HCT116 (cell line): ENCODE measurements around the gene CR1L. TPM values are rescaled to one million over a fixed set of nuclear protein-coding genes. Genes with fewer than 3 reads are reported as not detected.
"Not testable (repeated sequence)": the region's sequence is repeated elsewhere in the genome, so short reads cannot be mapped to it uniquely, and the experiment has no call there.

Experiments used
- ATAC-seq: fragments of 200-7000 bp; cut with Tn5 transposase; 2 replicates; pipeline ENCODE4 v1.9.1; 2020; ENCODE audit warnings: mild to moderate bottlenecking, moderate library complexity
- BruUV-seq: library from RNA; stranded (reverse); fragments of 400-500 nt; replicated peaks from 2 replicates; lab custom pipeline; 2021; lab: Mats Ljungman, UMichigan
- CTCF ChIA-PET: fragments of 300-600 bp; sonication (Branson Sonifier 250); formaldehyde crosslinking; loops from one replicate; lab custom pipeline; 2021; ENCODE audit warnings: antibody characterized with exemption; lab: Charles Lee
- POLR2A ChIA-PET: fragments of 300-600, 350-600 bp; sonication (Branson Sonifier 250); formaldehyde crosslinking; loops from one replicate; lab custom pipeline; 2021; ENCODE audit warnings: antibody characterized with exemption; lab: Charles Lee
- RAD21 ChIA-PET, 2 experiments: fragments of 300-600 bp; sonication (Branson Sonifier 250); formaldehyde crosslinking; loops; one replicate each; lab custom pipeline; 2023; ENCODE audit warnings: low total read pairs in 2 of 2; ENCODE audit not compliant: uncharacterized antibody in 2 of 2, unreplicated experiment in 2 of 2, low non-redundant PET in 1 of 2; lab: Charles Lee
- DNase-seq: peaks from one replicate; pipeline ENCODE4 v3.0.0-alpha.2; 2010; ENCODE audit warnings: low read depth, low spot score
- H2AFZ ChIP-seq: fragments of 200-600 bp; shearing (Covaris generic), sonication (generic); 2 replicates; pipeline ENCODE4 v1.6.1; 2017; ENCODE audit warnings: low read depth, mixed run types, mixed read lengths, antibody characterized with exemption, low read length; ENCODE audit not compliant: poor library complexity, severe bottlenecking
- H3K27ac ChIP-seq: 2 replicates; pipeline ENCODE4 v1.5.1; 2012; ENCODE audit warnings: low read depth, low read length
- H3K27me3 ChIP-seq: fragments of 200-600 bp; sonication (generic); 2 replicates; pipeline ENCODE4 v1.6.1; 2016; ENCODE audit warnings: mixed run types, low read length, mixed read lengths; ENCODE audit not compliant: insufficient read depth
- H3K36me3 ChIP-seq, 2 experiments: fragments of 200-500 bp in 1 of 2; fragments of 200-600 bp in 1 of 2; sonication (Bioruptor generic) in 1 of 2; sonication (generic) in 1 of 2; 2 replicates each; pipeline versions ENCODE4 v1.5.1 to v1.6.1; 2014 to 2016; ENCODE audit warnings: low read length in 2 of 2, inconsistent platforms in 1 of 2, mixed read lengths in 1 of 2, mixed run types in 1 of 2; ENCODE audit not compliant: insufficient read depth in 2 of 2, control insufficient read depth in 1 of 2
- H3K4me1 ChIP-seq, 2 experiments: fragments of 200-600 bp in 1 of 2; sonication (generic) in 1 of 2; 2 replicates each; pipeline versions ENCODE4 v1.5.1 to v1.6.1; 2012 to 2017; ENCODE audit warnings: low read length in 2 of 2, inconsistent platforms in 1 of 2, mild to moderate bottlenecking in 1 of 2, mixed read lengths in 1 of 2, mixed run types in 1 of 2, moderate library complexity in 1 of 2; ENCODE audit not compliant: insufficient read depth in 2 of 2, control insufficient read depth in 1 of 2
- H3K4me2 ChIP-seq: fragments of 200-600 bp; sonication (generic); 2 replicates; pipeline ENCODE4 v1.6.1; 2017; ENCODE audit warnings: mixed run types, low read length, mixed read lengths
- H3K4me3 ChIP-seq, 2 experiments: fragments of 200-600 bp in 1 of 2; sonication (generic) in 1 of 2; replicated peaks in 1 of 2; 2 replicates each; pipeline ENCODE4 v1.5.1; 2011 to 2016; ENCODE audit warnings: low read length in 2 of 2, control low read depth in 1 of 2, low read depth in 1 of 2, mild to moderate bottlenecking in 1 of 2, mixed read lengths in 1 of 2, mixed run types in 1 of 2
- H3K79me2 ChIP-seq: fragments of 200-600 bp; sonication (generic); 2 replicates; pipeline ENCODE4 v1.6.1; 2017; ENCODE audit warnings: mild to moderate bottlenecking, mixed run types, low read length, moderate library complexity, mixed read lengths; ENCODE audit not compliant: insufficient read depth
- H3K9ac ChIP-seq: fragments of 200-600 bp; sonication (generic); 2 replicates; pipeline ENCODE4 v1.6.1; 2016; ENCODE audit warnings: low read length, mixed read lengths
- H3K9me2 ChIP-seq: fragments of 200-600 bp; sonication (generic), shearing (Covaris generic); 2 replicates; pipeline ENCODE4 v1.6.1; 2017; ENCODE audit warnings: mixed run types, mild to moderate bottlenecking, moderate library complexity; ENCODE audit not compliant: insufficient read depth
- H3K9me3 ChIP-seq, 2 experiments: fragments of 200-500 bp in 1 of 2; fragments of 200-600 bp in 1 of 2; sonication (Bioruptor generic) in 1 of 2; sonication (generic) in 1 of 2; 2 replicates each; pipeline ENCODE4 v1.6.1; 2014 to 2017; ENCODE audit warnings: low read length in 2 of 2, mixed read lengths in 2 of 2, inconsistent platforms in 1 of 2, low read depth in 1 of 2, mild to moderate bottlenecking in 1 of 2, mixed run types in 1 of 2, moderate library complexity in 1 of 2; ENCODE audit not compliant: control insufficient read depth in 1 of 2, insufficient read depth in 1 of 2
- H4K20me1 ChIP-seq: fragments of 200-600 bp; sonication (generic), shearing (Covaris generic); 2 replicates; pipeline ENCODE4 v1.6.1; 2017; ENCODE audit warnings: mixed run types, mild to moderate bottlenecking, moderate library complexity; ENCODE audit not compliant: insufficient read depth
- EGR1 ChIP-seq: IDR thresholded peaks from 2 replicates; pipeline ENCODE4 v1.6.1; 2012; ENCODE audit warnings: low read depth
- SRF ChIP-seq: IDR thresholded peaks from 2 replicates; pipeline ENCODE4 v1.6.1; 2012; ENCODE audit warnings: low read depth
- ZFX ChIP-seq: fragments of 450-650 bp; IDR thresholded peaks from 2 replicates; pipeline ENCODE4 v1.6.1; 2017
- intact Hi-C: fragments of 100-400 bp; cut with micrococcal nuclease; formaldehyde crosslinking; loops from 2 replicates; pipeline ENCODE4 v1.10.0; 2022
- total RNA-seq: library from RNA; stranded (reverse); gene quantifications from one replicate; pipeline ENCODE4 v1.2.1, GENCODE V29; 2021; ENCODE audit not compliant: unreplicated experiment

CR1L gene
- total RNA-seq, 1 experiment from 2014 or later = 0.15 TPM

DNA sequence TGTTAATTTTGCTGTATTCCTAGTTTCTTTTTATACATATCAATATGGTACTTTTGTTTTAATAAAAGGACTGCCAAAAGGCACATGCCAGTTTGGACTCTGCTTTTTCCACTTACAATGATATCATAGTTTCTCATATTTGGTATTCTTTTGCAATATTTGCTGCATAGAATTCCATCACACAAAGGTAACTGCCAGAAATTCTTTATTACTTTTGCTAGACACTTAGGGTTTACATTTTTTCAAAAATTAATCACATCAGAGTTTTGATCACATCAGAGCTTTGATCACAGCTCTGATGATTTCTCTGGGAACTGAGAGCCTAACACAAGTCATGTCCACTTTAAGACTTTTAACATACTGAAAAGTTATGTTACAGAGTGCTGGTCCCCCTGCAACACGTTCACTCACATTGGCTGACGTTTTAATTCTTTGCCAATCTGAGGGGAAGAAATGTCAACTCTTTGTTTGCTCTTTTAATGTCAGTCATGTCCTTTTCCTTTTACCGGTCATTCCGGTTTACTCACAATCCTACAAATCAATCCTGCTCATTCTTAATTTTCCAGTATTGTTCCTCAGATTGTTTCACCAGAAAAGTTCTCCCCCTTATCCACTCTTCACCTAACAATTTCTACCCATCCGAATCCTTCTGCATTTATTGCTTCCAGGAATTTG lies 105.8 kb downstream of the CR1L start:
- H3K79me2 ChIP-seq = peaks cover 39% of the 10 kb centered on the region
- POLR2A ChIA-PET = no interaction called here
- CTCF ChIA-PET = no interaction called here
- H3K9me2 ChIP-seq = no peaks in the 10 kb centered on the region
- no peaks in the 10 kb centered on the region for H4K20me1 ChIP-seq
- peak overlapping the region; percentile 93 to 97 for H3K4me3 ChIP-seq
- peak overlapping the region; percentile 77 for H3K4me2 ChIP-seq
- ATAC-seq = no peak
- no peak for DNase-seq
- RAD21 ChIA-PET = no interaction called here
- H3K27me3 ChIP-seq = no peaks in the 10 kb centered on the region
- no peak for TF ChIP-seq EGR1
- no peak for TF ChIP-seq ZFX
- TF ChIP-seq SRF = 0 out of 2 replicates have a peak, but pooled peaks have one; percentile 19
- H3K27ac ChIP-seq = peak overlapping the region; percentile 65
- H3K4me1 ChIP-seq = peaks cover 26 to 41% of the 10 kb centered on the region in 2 experiments
- no peaks in the 10 kb centered on the region for H3K9me3 ChIP-seq
- no peaks in the 10 kb centered on the region for H3K36me3 ChIP-seq
- H2AFZ ChIP-seq = no peak overlapping the region
- BruUV-seq = no TSS peak
- intact Hi-C loops = no loop called here
- peak overlapping the region; percentile 94 for H3K9ac ChIP-seq

DNA sequence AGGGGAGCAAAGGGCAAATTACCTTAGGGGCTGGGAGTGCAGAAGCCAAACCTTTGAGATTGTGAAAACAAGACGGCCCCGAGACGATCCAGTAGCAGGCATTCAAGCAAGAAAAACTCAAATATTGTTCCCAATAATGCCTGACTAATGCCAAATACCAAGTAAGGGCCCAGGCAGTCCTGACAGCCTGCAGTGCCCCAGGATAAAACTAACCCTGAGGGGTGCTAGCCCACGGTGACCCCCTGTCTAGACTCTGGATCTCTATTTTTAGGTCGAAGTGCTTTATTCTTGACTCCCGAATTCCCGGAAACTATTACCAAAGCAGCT lies 106.5 kb downstream of the CR1L start:
- CTCF ChIA-PET, H3K36me3 ChIP-seq, H4K20me1 ChIP-seq, H3K9me2 ChIP-seq, H3K9me3 ChIP-seq, H2AFZ ChIP-seq, ATAC-seq, RAD21 ChIA-PET, intact Hi-C loops, DNase-seq, H3K27me3 ChIP-seq: not testable (repeated sequence)
- peak overlapping the region; percentile 77 for H3K4me2 ChIP-seq
- H3K9ac ChIP-seq = peak overlapping the region; percentile 94
- H3K4me1 ChIP-seq = peaks cover 26 to 39% of the 10 kb centered on the region in 2 experiments
- H3K79me2 ChIP-seq = peaks cover 46% of the 10 kb centered on the region
- H3K4me3 ChIP-seq = peak overlapping the region; percentile 93 to 97
- TSS peak; percentile 91 for BruUV-seq
- H3K27ac ChIP-seq = peak overlapping the region; percentile 65
- POLR2A ChIA-PET = interaction anchor here (1.0 kb wide), 1 partner anchor 11 kb away, joined by 3 read pairs; no protein-coding TSS in a partner anchor
